SK-N-SH treated with all-trans-retinoic acid at 6 μM for 48 hours (cell line): ENCODE data around the gene CBLN1.

Experiments used
- ATAC-seq: fragments of 200-7000 bp; cut with Tn5 transposase; 3 replicates; pipeline ENCODE4 v1.9.1; 2020; ENCODE audit warnings: mild to moderate bottlenecking, moderate library complexity
- ARNTL ChIP-seq: fragments of 450-650 bp; formaldehyde crosslinking; IDR thresholded peaks from 2 replicates; pipeline ENCODE4 v1.5.0; 2020; ENCODE audit warnings: low read depth, mild to moderate bottlenecking, moderate library complexity, borderline replicate concordance
- BACH2 ChIP-seq: fragments of 250-450 bp; sonication (Bioruptor Pico); IDR thresholded peaks from 2 replicates; pipeline ENCODE4 v1.9.0; 2021; ENCODE audit warnings: mild to moderate bottlenecking, borderline replicate concordance
- CSRNP3 ChIP-seq: fragments of 250-450 bp; sonication (Bioruptor Pico); IDR thresholded peaks from 2 replicates; pipeline ENCODE4 v1.5.1; 2021; ENCODE audit warnings: mild to moderate bottlenecking, moderate library complexity
- ESRRG ChIP-seq: fragments of 250-450 bp; sonication (Bioruptor Pico); IDR thresholded peaks from 2 replicates; pipeline ENCODE4 v1.6.1; 2021; ENCODE audit warnings: mild to moderate bottlenecking
- GLIS3 ChIP-seq: fragments of 250-450 bp; sonication (Bioruptor Pico); IDR thresholded peaks from 2 replicates; pipeline ENCODE4 v1.5.0; 2020; ENCODE audit warnings: mild to moderate bottlenecking, moderate library complexity
- ISL1 ChIP-seq: fragments of 250-450 bp; sonication (Bioruptor Pico); IDR thresholded peaks from 2 replicates; pipeline ENCODE4 v2.1.2; 2022; ENCODE audit warnings: mild to moderate bottlenecking, moderate library complexity
- OSR1 ChIP-seq: fragments of 250-450 bp; sonication (Bioruptor Pico); IDR thresholded peaks from 2 replicates; pipeline ENCODE4 v1.8.0; 2022; ENCODE audit warnings: moderate library complexity, mild to moderate bottlenecking, inconsistent platforms
- PPARA ChIP-seq: fragments of 250-450 bp; sonication (Bioruptor Pico); IDR thresholded peaks from 2 replicates; pipeline ENCODE4 v1.5.0; 2020; ENCODE audit warnings: mild to moderate bottlenecking, borderline replicate concordance
- RARB ChIP-seq: fragments of 250-450 bp; sonication (Bioruptor Pico); IDR thresholded peaks from 2 replicates; pipeline ENCODE4 v1.8.0; 2021; ENCODE audit warnings: mild to moderate bottlenecking, moderate library complexity
- SNAI2 ChIP-seq: fragments of 250-450 bp; sonication (Bioruptor Pico); IDR thresholded peaks from 2 replicates; pipeline ENCODE4 v1.5.0; 2020; ENCODE audit warnings: mild to moderate bottlenecking, moderate library complexity
- TCF4 ChIP-seq: fragments of 250-450 bp; sonication (Bioruptor Pico); IDR thresholded peaks from 2 replicates; pipeline ENCODE4 v1.8.0; 2021; ENCODE audit warnings: mild to moderate bottlenecking, moderate library complexity, borderline replicate concordance
- TOX ChIP-seq: fragments of 250-450 bp; sonication (Bioruptor Pico); IDR thresholded peaks from 2 replicates; pipeline ENCODE4 v1.8.0; 2021; ENCODE audit warnings: mild to moderate bottlenecking, moderate library complexity, borderline replicate concordance
- TSHZ2 ChIP-seq: fragments of 250-450 bp; sonication (Bioruptor Pico); IDR thresholded peaks from 2 replicates; pipeline ENCODE4 v1.5.0; 2020; ENCODE audit warnings: mild to moderate bottlenecking, moderate library complexity
- ZC3H10 ChIP-seq: fragments of 250-450 bp; sonication (Bioruptor Pico); IDR thresholded peaks from 2 replicates; pipeline ENCODE4 v1.5.1; 2021; ENCODE audit warnings: mild to moderate bottlenecking, moderate library complexity
- ZFP30 ChIP-seq: fragments of 450-650 bp; formaldehyde crosslinking; IDR thresholded peaks from 2 replicates; pipeline ENCODE4 v1.5.0; 2022; ENCODE audit warnings: mild to moderate bottlenecking, moderate library complexity
- ZNF565 ChIP-seq: fragments of 450-650 bp; formaldehyde crosslinking; conservative IDR thresholded peaks from 2 replicates; pipeline ENCODE4 v1.5.0; 2020; ENCODE audit warnings: low read depth, mild to moderate bottlenecking, moderate library complexity
- ZNF70 ChIP-seq: fragments of 450-650 bp; formaldehyde crosslinking; IDR thresholded peaks from 2 replicates; pipeline ENCODE4 v1.5.0; 2020; ENCODE audit warnings: mild to moderate bottlenecking, moderate library complexity
- TF ChIP-seq, protein P1 (sequence below): fragments of 250-450 bp; sonication (Bioruptor Pico); IDR thresholded peaks from 2 replicates; pipeline ENCODE4 v1.5.1; 2020; ENCODE audit warnings: low read depth, mild to moderate bottlenecking, moderate library complexity
- TF ChIP-seq, protein P2 (sequence below): fragments of 250-450 bp; sonication (Bioruptor Pico); IDR thresholded peaks from 2 replicates; pipeline ENCODE4 v1.8.0; 2020; ENCODE audit warnings: mild to moderate bottlenecking, moderate library complexity, borderline replicate concordance

CBLN1 gene

DNA sequence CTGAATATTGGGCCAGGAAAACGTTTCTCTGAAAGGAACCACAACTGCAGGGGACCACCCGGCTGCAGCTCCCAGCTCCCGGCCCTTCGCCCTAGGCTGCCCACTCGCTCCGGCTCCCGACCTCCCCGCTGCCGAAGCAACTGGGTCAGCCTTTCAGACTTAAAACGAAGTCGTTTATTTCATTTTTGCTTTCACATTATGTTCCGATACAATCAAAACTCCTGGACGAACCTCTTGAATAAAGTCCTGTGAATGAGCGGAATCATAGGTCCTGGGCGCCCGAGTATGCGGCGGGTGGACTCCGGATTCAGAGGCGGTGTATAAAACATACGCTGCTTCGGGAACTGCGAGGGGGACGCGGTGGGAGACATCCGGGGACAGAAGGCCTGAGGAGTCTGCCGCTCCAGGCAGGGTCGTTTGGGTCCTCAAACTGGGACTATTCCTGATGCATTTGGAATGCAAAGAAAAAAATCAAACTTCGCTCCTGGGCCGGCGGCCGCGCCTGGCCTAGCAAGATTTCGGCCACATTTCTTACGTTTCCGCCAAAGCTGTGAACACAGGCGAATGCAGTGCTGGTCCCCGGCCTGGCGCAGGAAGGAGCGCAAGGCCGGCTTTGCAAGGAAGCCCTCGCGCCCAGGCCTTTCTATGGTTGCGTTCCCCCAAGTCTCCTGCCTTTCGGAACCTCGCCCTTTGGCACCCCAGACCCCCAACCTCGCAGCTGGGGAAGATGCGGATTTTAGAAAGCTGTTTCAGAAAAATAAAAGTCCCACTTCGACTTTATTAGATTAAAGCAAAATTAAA, 3.7 kb downstream of the CBLN1 start:
- ATAC-seq, result no peak
- TF ChIP-seq ARNTL (no peak), ZNF70 (CRISPR knock-in tag) (no peak), BACH2 (CRISPR knock-in tag) (no peak), TSHZ2 (CRISPR knock-in tag) (no peak), RARB (CRISPR knock-in tag) (no peak), ESRRG (CRISPR knock-in tag) (no peak), TOX (CRISPR knock-in tag) (no peak)
- TF ChIP-seq, protein P1, sequence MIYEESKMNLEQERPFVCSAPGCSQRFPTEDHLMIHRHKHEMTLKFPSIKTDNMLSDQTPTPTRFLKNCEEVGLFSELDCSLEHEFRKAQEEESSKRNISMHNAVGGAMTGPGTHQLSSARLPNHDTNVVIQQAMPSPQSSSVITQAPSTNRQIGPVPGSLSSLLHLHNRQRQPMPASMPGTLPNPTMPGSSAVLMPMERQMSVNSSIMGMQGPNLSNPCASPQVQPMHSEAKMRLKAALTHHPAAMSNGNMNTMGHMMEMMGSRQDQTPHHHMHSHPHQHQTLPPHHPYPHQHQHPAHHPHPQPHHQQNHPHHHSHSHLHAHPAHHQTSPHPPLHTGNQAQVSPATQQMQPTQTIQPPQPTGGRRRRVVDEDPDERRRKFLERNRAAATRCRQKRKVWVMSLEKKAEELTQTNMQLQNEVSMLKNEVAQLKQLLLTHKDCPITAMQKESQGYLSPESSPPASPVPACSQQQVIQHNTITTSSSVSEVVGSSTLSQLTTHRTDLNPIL (CRISPR knock-in tag), result no peak
- TF ChIP-seq, all 23 proteins: peak for 0

DNA sequence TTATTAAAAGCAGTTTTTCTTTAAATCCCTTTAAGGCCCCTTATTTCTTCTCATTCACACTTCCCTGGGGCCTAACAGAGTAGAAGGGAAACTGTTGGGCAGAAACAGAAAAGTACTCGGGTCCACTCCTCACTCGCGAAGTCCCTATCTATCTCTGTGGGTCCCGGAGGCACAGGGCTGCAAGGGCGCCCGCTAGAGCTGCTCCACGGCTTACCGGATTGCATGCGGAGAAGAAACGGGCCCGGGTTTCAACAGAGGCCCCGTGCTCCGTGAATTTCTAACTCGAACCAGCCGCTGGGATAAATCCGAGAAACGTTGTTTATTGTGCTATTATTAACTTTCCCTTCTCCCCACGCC, 4.3 kb downstream of the CBLN1 start:
- ATAC-seq, result no peak
- TF ChIP-seq CSRNP3 (no peak), TOX (CRISPR knock-in tag) (no peak), ZFP30 (CRISPR knock-in tag) (no peak), BACH2 (CRISPR knock-in tag) (no peak), ESRRG (CRISPR knock-in tag) (no peak), ZNF565 (CRISPR knock-in tag) (no peak), TSHZ2 (CRISPR knock-in tag) (no peak), GLIS3 (CRISPR knock-in tag) (no peak), TCF4 (CRISPR knock-in tag) (no peak), PPARA (CRISPR knock-in tag) (no peak), ISL1 (CRISPR knock-in tag) (no peak), ZNF70 (CRISPR knock-in tag) (no peak), SNAI2 (CRISPR knock-in tag) (no peak), OSR1 (CRISPR knock-in tag) (no peak), ARNTL (no peak), ZC3H10 (CRISPR knock-in tag) (no peak)
- TF ChIP-seq, protein P2, sequence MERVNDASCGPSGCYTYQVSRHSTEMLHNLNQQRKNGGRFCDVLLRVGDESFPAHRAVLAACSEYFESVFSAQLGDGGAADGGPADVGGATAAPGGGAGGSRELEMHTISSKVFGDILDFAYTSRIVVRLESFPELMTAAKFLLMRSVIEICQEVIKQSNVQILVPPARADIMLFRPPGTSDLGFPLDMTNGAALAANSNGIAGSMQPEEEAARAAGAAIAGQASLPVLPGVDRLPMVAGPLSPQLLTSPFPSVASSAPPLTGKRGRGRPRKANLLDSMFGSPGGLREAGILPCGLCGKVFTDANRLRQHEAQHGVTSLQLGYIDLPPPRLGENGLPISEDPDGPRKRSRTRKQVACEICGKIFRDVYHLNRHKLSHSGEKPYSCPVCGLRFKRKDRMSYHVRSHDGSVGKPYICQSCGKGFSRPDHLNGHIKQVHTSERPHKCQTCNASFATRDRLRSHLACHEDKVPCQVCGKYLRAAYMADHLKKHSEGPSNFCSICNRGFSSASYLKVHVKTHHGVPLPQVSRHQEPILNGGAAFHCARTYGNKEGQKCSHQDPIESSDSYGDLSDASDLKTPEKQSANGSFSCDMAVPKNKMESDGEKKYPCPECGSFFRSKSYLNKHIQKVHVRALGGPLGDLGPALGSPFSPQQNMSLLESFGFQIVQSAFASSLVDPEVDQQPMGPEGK (CRISPR knock-in tag), result no peak
- TF ChIP-seq, protein P1 (CRISPR knock-in tag), result no peak
